NCI-H524 treated with DMSO at 0.1 percent for 48 hours (cell line): ENCODE measurements around the gene ADAMTS8.

ENCODE experiments used
- DNase-seq: peaks from one replicate; lab custom pipeline; 2025; lab: John Stamatoyannopoulos, UW

The ADAMTS8 gene

GRCh38 chr11:130428316-130429119 is at the start of gene ADAMTS8:
TSS of gene ADAMTS8 (minus strand) at chr11:130428609. CDS start at chr11:130428286, 323 bp downstream.
- no peak for DNase-seq

DNA sequence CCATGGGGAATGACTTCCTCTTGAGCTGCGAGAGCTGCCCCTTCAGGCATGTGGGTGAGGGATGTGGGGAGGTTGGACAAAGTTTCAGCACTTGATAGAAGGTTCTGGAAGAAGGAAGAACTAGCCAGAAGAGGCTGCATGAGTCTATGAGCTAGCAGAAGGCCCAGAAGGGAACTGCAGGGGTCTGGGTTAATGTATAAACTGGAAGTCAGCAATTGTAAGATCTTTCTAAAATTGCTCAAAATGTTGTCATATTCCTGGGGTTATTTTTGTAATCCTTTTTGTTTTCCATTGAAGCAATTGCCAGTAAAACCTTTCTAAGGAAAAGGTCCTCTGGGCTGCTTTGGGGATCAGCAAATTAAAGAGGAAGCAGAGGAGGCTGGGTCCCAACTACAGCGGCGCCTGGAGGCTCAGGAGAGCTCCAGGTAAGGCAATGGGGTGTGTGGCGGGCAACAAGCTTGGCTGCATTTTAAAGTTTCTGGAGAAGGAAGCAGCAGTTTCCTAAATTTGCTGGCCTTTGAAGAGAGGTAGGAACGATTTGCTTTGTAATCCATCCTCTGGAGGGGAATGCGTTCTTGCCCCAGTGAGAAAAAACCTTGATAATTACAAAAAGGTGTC is 49.3 kb upstream of the ADAMTS8 start:
- no peak for DNase-seq

GRCh38 chr11:130476922-130477491 is 48.6 kb upstream of the ADAMTS8 start:
- no peak for DNase-seq

DNA sequence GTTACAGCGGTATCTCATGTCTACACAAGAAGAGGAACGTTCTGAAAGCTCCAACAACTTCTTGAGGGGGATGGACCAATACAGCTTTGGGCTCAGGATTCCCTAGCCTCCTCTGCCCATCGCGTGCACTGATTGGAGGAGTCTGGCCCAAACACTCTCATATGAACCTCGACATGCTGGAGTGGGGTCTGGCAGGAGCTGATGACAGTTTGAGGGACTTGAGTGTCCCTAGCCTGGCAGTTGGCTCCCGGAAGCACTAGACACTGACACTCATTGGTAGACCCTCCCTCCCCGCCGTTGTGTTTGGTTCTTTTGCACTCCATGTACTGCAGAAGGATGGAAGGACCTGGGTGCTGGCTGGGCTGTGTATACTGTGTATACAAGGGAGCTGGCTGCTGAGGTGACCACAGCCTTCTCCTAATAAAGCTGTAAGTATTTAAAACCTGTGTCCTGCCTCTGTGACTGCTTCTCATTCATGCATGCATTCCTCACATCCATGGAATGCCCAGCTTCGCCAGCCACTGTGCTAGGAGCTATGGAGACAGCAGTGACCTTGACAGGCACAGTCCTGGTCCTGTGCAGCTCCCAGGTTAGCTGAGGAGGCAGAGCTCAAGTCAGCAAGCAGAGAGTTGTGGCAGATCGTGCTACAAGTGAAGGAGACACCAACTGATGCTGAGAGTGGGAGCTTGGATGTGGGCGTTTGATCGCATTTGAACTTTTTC is 48.0 kb upstream of the ADAMTS8 start:
- no peak for DNase-seq

DNA sequence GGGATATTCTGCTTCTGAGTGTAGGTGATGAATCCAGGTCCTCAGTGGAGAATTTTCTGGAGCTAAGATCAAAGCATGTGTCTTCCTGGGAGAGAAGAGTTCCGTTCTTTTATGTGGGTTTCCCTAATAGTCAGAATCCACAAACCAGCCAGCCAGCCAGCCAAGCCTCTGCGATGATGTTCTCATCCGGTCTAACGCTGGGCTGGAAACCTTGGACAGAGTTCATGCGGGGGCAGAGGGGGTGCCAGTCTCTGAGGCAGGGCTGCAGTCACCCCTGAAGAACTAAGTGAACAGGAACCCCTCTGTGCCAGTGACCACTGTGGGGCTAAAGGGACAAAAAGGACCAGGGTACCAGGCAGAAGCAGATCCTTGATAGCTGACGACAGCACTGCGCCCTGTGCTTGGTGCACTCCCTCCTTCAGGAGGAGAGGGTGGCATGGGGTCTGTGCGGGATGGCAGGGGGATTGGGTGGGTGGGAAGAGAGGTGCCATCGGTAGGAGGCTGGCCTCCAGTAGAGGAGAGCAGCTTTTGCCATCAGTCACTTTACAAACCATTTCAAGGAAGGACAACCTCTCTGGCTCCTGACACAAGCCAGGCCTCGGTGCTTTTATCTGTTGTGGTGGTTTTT is 47.1 kb upstream of the ADAMTS8 start:
- DNase-seq: no peak

GRCh38 chr11:130474637-130475400 is 46.4 kb upstream of the ADAMTS8 start:
- no peak for DNase-seq

GRCh38 chr11:130473795-130474377 is 45.5 kb upstream of the ADAMTS8 start:
- DNase-seq: no peak

GRCh38 chr11:130473056-130473794 is 44.8 kb upstream of the ADAMTS8 start:
- no peak for DNase-seq

DNA sequence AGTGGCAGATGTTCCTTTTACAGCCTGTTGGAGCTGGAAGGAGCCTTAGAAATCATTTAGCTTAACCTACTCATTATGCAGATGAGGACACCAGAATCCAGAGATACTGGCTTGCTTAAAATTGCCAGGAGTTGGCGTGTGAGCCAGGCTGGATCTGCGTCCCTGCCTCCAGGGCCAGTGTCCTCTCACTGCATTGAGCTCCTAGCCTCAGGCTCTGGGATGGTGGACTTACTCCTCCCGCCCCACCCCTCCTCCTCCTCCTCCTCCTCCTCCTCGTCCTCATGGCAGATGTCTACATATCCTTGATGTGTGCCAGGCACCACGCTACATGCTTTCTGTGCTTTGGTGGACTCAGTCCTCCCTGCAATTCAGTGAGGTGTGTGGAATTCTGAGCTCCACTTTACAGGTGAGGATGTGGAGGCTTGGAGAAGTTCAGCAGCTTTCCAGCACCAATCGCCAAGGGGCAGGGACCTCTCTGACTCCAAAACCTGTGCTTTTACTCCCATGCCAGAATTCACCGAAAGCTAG is 44.1 kb upstream of the ADAMTS8 start:
- DNase-seq: no peak

- DNase-seq: no peak
Measured at GRCh38 chr11:130471731-130472433, 43.5 kb upstream of the ADAMTS8 start.

DNA sequence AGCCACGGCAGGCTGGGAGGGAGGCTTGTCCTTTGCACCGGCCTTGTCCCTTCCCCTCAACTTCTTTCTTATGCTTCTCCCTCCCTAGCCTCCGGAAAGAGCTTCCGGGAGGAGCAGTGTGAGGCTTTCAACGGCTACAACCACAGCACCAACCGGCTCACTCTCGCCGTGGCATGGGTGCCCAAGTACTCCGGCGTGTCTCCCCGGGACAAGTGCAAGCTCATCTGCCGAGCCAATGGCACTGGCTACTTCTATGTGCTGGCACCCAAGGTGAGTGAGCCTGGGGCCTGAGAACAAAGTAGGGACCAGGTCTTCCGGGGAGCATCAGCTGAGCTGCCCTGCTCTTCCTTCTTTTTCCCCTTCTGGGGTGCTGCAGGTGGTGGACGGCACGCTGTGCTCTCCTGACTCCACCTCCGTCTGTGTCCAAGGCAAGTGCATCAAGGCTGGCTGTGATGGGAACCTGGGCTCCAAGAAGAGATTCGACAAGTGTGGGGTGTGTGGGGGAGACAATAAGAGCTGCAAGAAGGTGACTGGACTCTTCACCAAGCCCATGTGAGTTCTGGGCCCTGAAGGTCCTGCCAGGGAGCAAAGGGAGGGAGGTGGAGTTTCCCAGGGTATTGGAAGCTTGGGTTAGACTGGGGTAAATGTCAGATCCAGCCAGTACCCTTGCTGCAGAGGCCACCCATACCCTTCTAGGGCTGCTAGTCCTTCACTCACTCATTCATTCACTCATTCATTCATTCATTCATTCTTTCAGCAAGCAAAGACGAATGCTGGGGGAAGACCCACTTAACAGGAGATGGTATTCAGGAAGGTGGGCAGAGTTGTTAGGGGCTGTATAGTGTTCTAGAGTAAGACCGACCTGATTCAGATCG is 42.7 kb upstream of the ADAMTS8 start:
- no peak for DNase-seq

GRCh38 chr11:130469181-130469580 is 40.8 kb upstream of the ADAMTS8 start:
- DNase-seq: no peak

GRCh38 chr11:130467116-130467900 is 38.9 kb upstream of the ADAMTS8 start:
- DNase-seq: no peak

- DNase-seq: no peak
Measured at GRCh38 chr11:130465263-130465662, 36.9 kb upstream of the ADAMTS8 start.

- no peak for DNase-seq
Measured at GRCh38 chr11:130464291-130464812, 35.9 kb upstream of the ADAMTS8 start.

DNA sequence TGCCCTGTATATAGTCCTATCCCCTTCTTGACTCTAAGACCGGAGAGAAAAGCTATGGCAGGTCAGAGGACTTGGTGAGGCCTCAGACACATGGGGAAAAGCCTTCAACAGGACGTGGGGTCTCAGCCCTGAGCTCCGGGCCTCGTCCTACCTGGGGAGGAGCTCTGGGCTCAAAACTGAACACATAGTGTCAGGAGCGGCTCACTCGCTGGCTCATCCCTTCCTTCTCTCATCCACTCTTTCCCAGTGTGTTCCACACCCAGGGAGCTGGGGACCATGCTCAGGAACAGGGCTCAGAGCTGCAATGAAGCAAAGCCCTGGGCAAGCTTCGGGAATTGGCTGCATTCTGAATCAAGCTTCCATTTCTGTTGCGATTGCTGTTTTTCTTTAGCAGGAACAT is 34.5 kb upstream of the ADAMTS8 start:
- no peak for DNase-seq
